Esophagus squamous epithelium (tissue), 4 donors: ENCODE data around the gene ENPP3.

Experiments used
- CTCF ChIP-seq, 6 experiments: fragments of 450-650 bp in 4 of 6; fragments of 200-600 bp in 2 of 6; sonication (generic) in 2 of 6; IDR thresholded peaks; one replicate each; pipeline ENCODE4 v1.5.1; 2016 to 2019; ENCODE audit warnings: antibody characterized with exemption in 6 of 6, mild to moderate bottlenecking in 4 of 6, moderate library complexity in 4 of 6
- POLR2A ChIP-seq, 4 donors: fragments of 450-650 bp; IDR thresholded peaks; one replicate each; pipeline ENCODE4 v1.6.1; 2017; ENCODE audit warnings: antibody characterized with exemption in 4 of 4, mild to moderate bottlenecking in 4 of 4, moderate library complexity in 3 of 4

DNA sequence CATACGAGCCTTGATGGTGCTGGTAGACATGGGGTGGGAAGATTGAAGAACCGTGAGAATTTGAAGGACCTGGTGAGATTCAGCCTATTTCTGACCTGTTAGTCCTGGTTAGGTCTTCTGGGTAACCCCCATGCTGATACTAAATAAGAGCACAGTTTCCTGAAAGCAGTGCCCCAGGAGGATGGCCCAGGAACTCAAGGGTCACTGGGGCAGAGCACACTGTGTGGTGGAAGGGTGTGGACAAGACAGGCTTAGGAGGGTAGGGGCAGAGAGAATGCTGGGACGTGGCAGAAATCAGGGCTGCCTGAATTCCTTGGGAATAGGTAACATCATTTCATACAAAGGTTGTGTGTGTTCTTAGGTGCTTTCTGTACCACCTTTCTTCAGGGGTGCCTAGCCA is 138.8 kb downstream of the ENPP3 start:
- TF ChIP-seq CTCF (IDR thresholded peaks at IDR 0.05) = no peak
- no peak for TF ChIP-seq POLR2A (IDR thresholded peaks at IDR 0.05)
